Neural cell (in vitro differentiated cells): Measurements from ENCODE around the gene PFKL.

Source experiments
- CTCF ChIP-seq: fragments of 450-650 bp; IDR thresholded peaks from 2 replicates; pipeline ENCODE4 v1.5.1; 2014; ENCODE audit warnings: antibody characterized with exemption, mild to moderate bottlenecking, moderate library complexity; ENCODE audit not compliant: poor library complexity, severe bottlenecking
- EP300 ChIP-seq: fragments of 450-650 bp; conservative IDR thresholded peaks from 2 replicates; pipeline ENCODE4 v1.6.1; 2014; ENCODE audit warnings: antibody characterized with exemption, mild to moderate bottlenecking, moderate library complexity; ENCODE audit not compliant: poor library complexity, severe bottlenecking
- EZH2 ChIP-seq: fragments of 200-600, 300-800 bp; shearing (Covaris generic), sonication (generic); IDR thresholded peaks from 2 replicates; pipeline ENCODE4 v1.6.1; 2014; ENCODE audit warnings: antibody characterized with exemption, low read length, borderline replicate concordance, mild to moderate bottlenecking; ENCODE audit not compliant: insufficient read depth, poor library complexity, severe bottlenecking
- MXI1 ChIP-seq: fragments of 450-650 bp; conservative IDR thresholded peaks from 2 replicates; pipeline ENCODE4 v1.6.1; 2014; ENCODE audit warnings: antibody characterized with exemption, mild to moderate bottlenecking; ENCODE audit not compliant: poor library complexity, severe bottlenecking
- TAF1 ChIP-seq: IDR thresholded peaks from 2 replicates; pipeline ENCODE4 v1.6.1; 2012; ENCODE audit warnings: low read depth

GRCh38 chr21:44334329-44335030, 34.6 kb downstream of the PFKL start:
- TF ChIP-seq CTCF (no peak), EP300 (no peak), EZH2 (no peak), TAF1 (no peak), MXI1 (no peak)
